K562 (cell line): ENCODE data around the gene P3H4. TPM values are rescaled to one million over a fixed set of nuclear protein-coding genes. Genes with fewer than 3 reads are reported as not detected.

ENCODE experiments used
- CBFA2T2 ChIP-seq: fragments of 450-650 bp; conservative IDR thresholded peaks from 2 replicates; pipeline ENCODE4 v1.6.1; 2017; ENCODE audit warnings: mild to moderate bottlenecking
- CEBPB ChIP-seq: fragments of 450-650 bp; IDR thresholded peaks from 2 replicates; pipeline ENCODE4 v1.6.1; 2016; ENCODE audit warnings: missing genetic modification characterization, missing compliant biosample characterization
- EGR1 ChIP-seq: fragments of 450-650 bp; conservative IDR thresholded peaks from 2 replicates; pipeline ENCODE4 v1.6.1; 2017; ENCODE audit warnings: mild to moderate bottlenecking
- EP400 ChIP-seq: fragments of 450-650 bp; IDR thresholded peaks from 2 replicates; pipeline ENCODE4 v1.6.1; 2017; ENCODE audit warnings: antibody characterized with exemption, mild to moderate bottlenecking, moderate library complexity
- ETV6 ChIP-seq, 3 experiments: fragments of 150-350 bp in 1 of 3; sonication (generic) in 1 of 3; formaldehyde crosslinking in 1 of 3; IDR thresholded peaks; 2 replicates each; pipeline versions ENCODE4 v1.6.1 to v1.8.0; 2014 to 2022; ENCODE audit warnings: borderline replicate concordance in 2 of 3, low read depth in 2 of 3, antibody characterized with exemption in 1 of 3, low read length in 1 of 3, mild to moderate bottlenecking in 1 of 3, missing genetic modification reagents in 1 of 3
- GABPB1 ChIP-seq: sonication (generic); formaldehyde crosslinking; IDR thresholded peaks from 2 replicates; pipeline ENCODE4 v1.8.0; 2022; ENCODE audit warnings: mild to moderate bottlenecking, missing genetic modification reagents
- HDAC8 ChIP-seq: fragments of 450-650 bp; IDR thresholded peaks from 2 replicates; pipeline ENCODE4 v1.6.1; 2016; ENCODE audit warnings: mild to moderate bottlenecking, missing genetic modification characterization, moderate library complexity, missing compliant biosample characterization
- HNRNPK ChIP-seq: fragments of 200-400 bp; formaldehyde crosslinking; IDR thresholded peaks from one replicate; pipeline ENCODE4 v1.6.1; 2018; ENCODE audit warnings: mild to moderate bottlenecking, low read depth, low read length; ENCODE audit not compliant: poor library complexity, severe bottlenecking
- MYC ChIP-seq, 2 experiments: fragments of 250-450 bp in 1 of 2; sonication (Bioruptor Pico) in 1 of 2; IDR thresholded peaks; 2 replicates each; pipeline versions ENCODE4 v1.5.1 to v1.6.1; 2012 to 2021; ENCODE audit warnings: low read depth in 2 of 2, borderline replicate concordance in 1 of 2, improper control_type of control experiment in 1 of 2, low read length in 1 of 2, mild to moderate bottlenecking in 1 of 2, moderate library complexity in 1 of 2
- NCOA1 ChIP-seq: fragments of 450-650 bp; IDR thresholded peaks from 2 replicates; pipeline ENCODE4 v1.6.1; 2016; ENCODE audit warnings: low read depth
- NFIC ChIP-seq: fragments of 450-650 bp; IDR thresholded peaks from 2 replicates; pipeline ENCODE4 v1.6.1; 2017; ENCODE audit warnings: mild to moderate bottlenecking, inconsistent platforms
- RBM25 ChIP-seq: fragments of 200-400 bp; formaldehyde crosslinking; IDR thresholded peaks from 2 replicates; pipeline ENCODE4 v1.6.1; 2018; ENCODE audit warnings: low read length, low read depth, moderate library complexity; ENCODE audit not compliant: severe bottlenecking
- SOX6 ChIP-seq: fragments of 450-650 bp; IDR thresholded peaks from 2 replicates; pipeline ENCODE4 v1.6.1; 2014; ENCODE audit warnings: mild to moderate bottlenecking
- STAG1 ChIP-seq: sonication (generic); formaldehyde crosslinking; IDR thresholded peaks from 2 replicates; pipeline ENCODE4 v1.5.0; 2020; ENCODE audit warnings: missing genetic modification reagents, borderline replicate concordance
- TAF1 ChIP-seq: IDR thresholded peaks from 2 replicates; pipeline ENCODE4 v1.6.1; 2011; ENCODE audit warnings: mild to moderate bottlenecking, low read length, moderate library complexity; ENCODE audit not compliant: insufficient read depth, control insufficient read depth, severe bottlenecking; ENCODE audit errors: extremely low read depth
- XRCC3 ChIP-seq: fragments of 450-650 bp; IDR thresholded peaks from 2 replicates; pipeline ENCODE4 v1.6.1; 2017; ENCODE audit warnings: mild to moderate bottlenecking, moderate library complexity
- ZNF175 ChIP-seq: fragments of 200-800 bp; sonication (Bioruptor generic); IDR thresholded peaks from 2 replicates; pipeline ENCODE4 v1.6.1; 2016; ENCODE audit warnings: low read depth, mild to moderate bottlenecking, missing genetic modification characterization, missing compliant biosample characterization
- polyA plus RNA-seq, 8 experiments: library from polyadenylated mRNA; depleted of rRNA in 4 of 8; stranded (reverse) in 5 of 8; unstranded in 3 of 8; fragments of >200 nt; fragmentation: Nextera tagmentation in 2 of 8; fragmentation: Illumina TruSeq in 1 of 8; extraction: Ambion mirVana in 2 of 8; extraction: Trizol in 1 of 8; gene quantifications; 2 replicates each; pipeline versions ENCODE4 v1.2.1 to v1.2.3, GENCODE V29; 2011 to 2014; ENCODE audit warnings: inconsistent platforms in 1 of 8, missing spikeins in 1 of 8
- total RNA-seq, 7 experiments: library from RNA; depleted of rRNA in 6 of 7; stranded (reverse); fragments of >200 nt in 6 of 7; fragmentation: Illumina TruSeq in 2 of 7; extraction: Trizol in 2 of 7; gene quantifications; 2 replicates each; pipeline versions ENCODE4 v1.2.1 to v1.2.3, GENCODE V29; 2011 to 2021; ENCODE audit warnings: low replicate concordance in 1 of 7
- TF ChIP-seq, protein P1 (sequence below): sonication (generic); formaldehyde crosslinking; IDR thresholded peaks from 2 replicates; pipeline ENCODE4 v1.8.1; 2023; ENCODE audit warnings: mild to moderate bottlenecking, missing genetic modification reagents
- TF ChIP-seq, protein P2 (sequence below): fragments of 450-650 bp; IDR thresholded peaks from 2 replicates; pipeline ENCODE4 v1.6.1; 2016
- TF ChIP-seq, protein P3 (sequence below): fragments of 450-650 bp; IDR thresholded peaks from 2 replicates; pipeline ENCODE4 v1.6.1; 2016; ENCODE audit warnings: low read depth, mild to moderate bottlenecking, moderate library complexity
- TF ChIP-seq, protein P4 (sequence below), 2 experiments: fragments of 450-650 bp; conservative IDR thresholded peaks; 2 replicates each; pipeline ENCODE4 v1.6.1; 2017; ENCODE audit warnings: mild to moderate bottlenecking in 2 of 2, moderate library complexity in 2 of 2

Gene P3H4
- total and polyA plus RNA-seq, 9 of the 15 experiments (the other 6 are each of a cell fraction or from before 2014, with no cell fraction given), result 0.10 to 3.7 (median 1.0) TPM

DNA sequence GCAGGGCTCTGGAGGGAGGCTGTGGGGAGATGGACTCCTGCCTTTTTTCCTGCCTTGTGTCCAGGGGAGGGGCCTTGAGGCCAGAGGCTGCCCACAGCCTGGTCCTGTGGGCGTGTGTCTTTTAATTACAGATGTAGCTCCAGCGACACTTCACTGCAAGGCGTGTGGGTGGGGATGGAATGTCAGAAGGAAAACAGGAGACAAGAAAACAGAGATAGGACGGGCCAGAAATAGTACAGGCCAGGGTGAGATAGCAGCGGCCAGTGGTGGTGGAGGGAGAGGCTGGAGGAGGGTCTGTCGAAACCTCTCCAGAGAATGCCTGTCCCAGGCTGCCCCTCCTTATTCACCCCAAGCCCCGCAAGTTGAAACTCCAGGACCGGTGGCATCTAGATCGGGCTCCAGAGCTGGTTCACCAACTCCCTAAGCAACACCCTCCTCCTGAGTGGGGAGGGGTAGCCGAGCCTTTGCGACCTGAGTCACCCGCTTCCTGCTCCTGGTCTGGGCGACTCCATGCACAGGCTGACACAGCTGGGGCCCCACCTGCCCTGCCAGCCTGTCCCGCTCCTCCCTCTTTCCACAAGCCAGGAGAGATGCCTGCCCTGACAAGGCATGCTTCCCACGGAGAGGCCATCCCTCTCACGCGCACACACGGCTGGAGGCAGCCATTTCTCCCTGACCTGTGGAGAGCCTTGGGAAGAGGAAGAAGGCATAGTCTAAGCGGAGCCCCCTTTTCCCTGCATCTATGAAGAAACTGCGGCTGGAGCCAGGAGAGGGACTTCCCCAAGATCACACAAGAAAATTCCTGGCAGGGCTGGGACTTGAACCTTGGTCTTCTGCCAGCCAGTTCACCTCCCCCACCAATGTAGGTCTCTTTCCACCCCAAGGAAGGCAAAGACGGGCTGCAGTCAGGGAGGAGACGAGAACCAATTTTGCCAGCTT, 18.6 kb downstream of the P3H4 start (continued):
- TF ChIP-seq MYC (IDR thresholded peaks at IDR 0.05; ENCODE audit: low read depth, low read length), result peak; percentile 53; the same call in 1 of the 2 replicates
- TF ChIP-seq MYC (CRISPR knock-in tag; IDR thresholded peaks at IDR 0.05; ENCODE audit: borderline replicate concordance, low read depth), result no peak
- peak; percentile 68 for TF ChIP-seq EP400
- no peak for TF ChIP-seq XRCC3
- TF ChIP-seq CBFA2T2, result peak; percentile 71; the same call in 1 of the 2 replicates
- peak; percentile 95 for TF ChIP-seq EGR1
- TF ChIP-seq HNRNPK, result no peak
- peak; percentile 49 for TF ChIP-seq CEBPB
- peak; percentile 34 for TF ChIP-seq TAF1
- 0 out of 2 replicates have a peak, but pooled peaks have one; percentile 39 for TF ChIP-seq HDAC8
- TF ChIP-seq ETV6 (IDR thresholded peaks at IDR 0.05; ENCODE audit: borderline replicate concordance in 1 of 2, low read depth in 2 of 2, low read length in 1 of 2), result 0 out of 4 replicates have a peak, but pooled peaks of 1 of the 2 experiments have one; percentile 33
- TF ChIP-seq ETV6 (CRISPR knock-in tag; IDR thresholded peaks at IDR 0.05; ENCODE audit: borderline replicate concordance), result no peak
- peak; percentile 37; the same call in 1 of the 2 replicates for TF ChIP-seq ZNF175 (CRISPR knock-in tag)
- TF ChIP-seq, protein P1, sequence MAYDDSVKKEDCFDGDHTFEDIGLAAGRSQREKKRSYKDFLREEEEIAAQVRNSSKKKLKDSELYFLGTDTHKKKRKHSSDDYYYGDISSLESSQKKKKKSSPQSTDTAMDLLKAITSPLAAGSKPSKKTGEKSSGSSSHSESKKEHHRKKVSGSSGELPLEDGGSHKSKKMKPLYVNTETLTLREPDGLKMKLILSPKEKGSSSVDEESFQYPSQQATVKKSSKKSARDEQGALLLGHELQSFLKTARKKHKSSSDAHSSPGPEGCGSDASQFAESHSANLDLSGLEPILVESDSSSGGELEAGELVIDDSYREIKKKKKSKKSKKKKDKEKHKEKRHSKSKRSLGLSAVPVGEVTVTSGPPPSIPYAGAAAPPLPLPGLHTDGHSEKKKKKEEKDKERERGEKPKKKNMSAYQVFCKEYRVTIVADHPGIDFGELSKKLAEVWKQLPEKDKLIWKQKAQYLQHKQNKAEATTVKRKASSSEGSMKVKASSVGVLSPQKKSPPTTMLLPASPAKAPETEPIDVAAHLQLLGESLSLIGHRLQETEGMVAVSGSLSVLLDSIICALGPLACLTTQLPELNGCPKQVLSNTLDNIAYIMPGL (CRISPR knock-in tag), result no peak
- no peak for TF ChIP-seq GABPB1 (CRISPR knock-in tag)
- TF ChIP-seq STAG1 (CRISPR knock-in tag), result no peak
- TF ChIP-seq, protein P2, sequence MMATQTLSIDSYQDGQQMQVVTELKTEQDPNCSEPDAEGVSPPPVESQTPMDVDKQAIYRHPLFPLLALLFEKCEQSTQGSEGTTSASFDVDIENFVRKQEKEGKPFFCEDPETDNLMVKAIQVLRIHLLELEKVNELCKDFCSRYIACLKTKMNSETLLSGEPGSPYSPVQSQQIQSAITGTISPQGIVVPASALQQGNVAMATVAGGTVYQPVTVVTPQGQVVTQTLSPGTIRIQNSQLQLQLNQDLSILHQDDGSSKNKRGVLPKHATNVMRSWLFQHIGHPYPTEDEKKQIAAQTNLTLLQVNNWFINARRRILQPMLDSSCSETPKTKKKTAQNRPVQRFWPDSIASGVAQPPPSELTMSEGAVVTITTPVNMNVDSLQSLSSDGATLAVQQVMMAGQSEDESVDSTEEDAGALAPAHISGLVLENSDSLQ, result peak; percentile 65
- TF ChIP-seq, protein P3, sequence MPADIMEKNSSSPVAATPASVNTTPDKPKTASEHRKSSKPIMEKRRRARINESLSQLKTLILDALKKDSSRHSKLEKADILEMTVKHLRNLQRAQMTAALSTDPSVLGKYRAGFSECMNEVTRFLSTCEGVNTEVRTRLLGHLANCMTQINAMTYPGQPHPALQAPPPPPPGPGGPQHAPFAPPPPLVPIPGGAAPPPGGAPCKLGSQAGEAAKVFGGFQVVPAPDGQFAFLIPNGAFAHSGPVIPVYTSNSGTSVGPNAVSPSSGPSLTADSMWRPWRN, result peak; percentile 23; the same call in 1 of the 2 replicates
- peak; percentile 72 for TF ChIP-seq SOX6
- TF ChIP-seq NFIC, result peak; percentile 46; the same call in 1 of the 2 replicates
- TF ChIP-seq, protein P4, sequence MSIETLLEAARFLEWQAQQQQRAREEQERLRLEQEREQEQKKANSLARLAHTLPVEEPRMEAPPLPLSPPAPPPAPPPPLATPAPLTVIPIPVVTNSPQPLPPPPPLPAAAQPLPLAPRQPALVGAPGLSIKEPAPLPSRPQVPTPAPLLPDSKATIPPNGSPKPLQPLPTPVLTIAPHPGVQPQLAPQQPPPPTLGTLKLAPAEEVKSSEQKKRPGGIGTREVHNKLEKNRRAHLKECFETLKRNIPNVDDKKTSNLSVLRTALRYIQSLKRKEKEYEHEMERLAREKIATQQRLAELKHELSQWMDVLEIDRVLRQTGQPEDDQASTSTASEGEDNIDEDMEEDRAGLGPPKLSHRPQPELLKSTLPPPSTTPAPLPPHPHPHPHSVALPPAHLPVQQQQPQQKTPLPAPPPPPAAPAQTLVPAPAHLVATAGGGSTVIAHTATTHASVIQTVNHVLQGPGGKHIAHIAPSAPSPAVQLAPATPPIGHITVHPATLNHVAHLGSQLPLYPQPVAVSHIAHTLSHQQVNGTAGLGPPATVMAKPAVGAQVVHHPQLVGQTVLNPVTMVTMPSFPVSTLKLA (conservative IDR thresholded peaks at IDR 0.05), result peak in 1 of 2 experiments; percentile 77; a peak in 3 of 4 replicates
- TF ChIP-seq NCOA1, result no peak
- no peak for TF ChIP-seq RBM25
